GM23338 (cell line): ENCODE measurements around the gene TARS3. TPM values are rescaled to one million over a fixed set of nuclear protein-coding genes. Genes with fewer than 3 reads are reported as not detected.

Experiments used
- ATAC-seq: fragments of 200-7000 bp; cut with Tn5 transposase; 3 replicates; pipeline ENCODE4 v1.9.1; 2020
- DNase-seq: peaks from one replicate; pipeline ENCODE4 v3.0.0-alpha.2; 2015; ENCODE audit warnings: low spot score
- H2AFZ ChIP-seq: fragments of 200-600 bp; sonication (generic); 2 replicates; pipeline ENCODE4 v1.8.0; 2016; ENCODE audit warnings: antibody characterized with exemption, mild to moderate bottlenecking, moderate library complexity
- H3F3A ChIP-seq: fragments of 200-600 bp; sonication (generic); replicated peaks from 2 replicates; pipeline ENCODE4 v1.8.0; 2017; ENCODE audit warnings: antibody characterized with exemption, mixed run types, low read depth
- H3K27ac ChIP-seq: fragments of 200-600 bp; sonication (generic); 2 replicates; pipeline ENCODE4 v1.6.1; 2016; ENCODE audit warnings: low read depth
- H3K27me3 ChIP-seq: fragments of 200-600 bp; sonication (generic); 2 replicates; pipeline ENCODE4 v1.8.0; 2016; ENCODE audit warnings: mild to moderate bottlenecking, mixed run types, moderate library complexity; ENCODE audit not compliant: insufficient read depth
- H3K36me3 ChIP-seq: fragments of 200-600 bp; sonication (generic); 2 replicates; pipeline ENCODE4 v1.8.0; 2016; ENCODE audit warnings: mild to moderate bottlenecking; ENCODE audit not compliant: insufficient read depth
- H3K4me1 ChIP-seq: fragments of 200-600 bp; sonication (generic); 2 replicates; pipeline ENCODE4 v1.8.0; 2016; ENCODE audit warnings: mild to moderate bottlenecking, moderate library complexity; ENCODE audit not compliant: insufficient read depth
- H3K4me2 ChIP-seq: fragments of 200-600 bp; sonication (generic); 2 replicates; pipeline ENCODE4 v1.7.1; 2017; ENCODE audit warnings: mixed run types
- H3K4me3 ChIP-seq: fragments of 200-600 bp; sonication (generic); 2 replicates; pipeline ENCODE4 v1.6.1; 2016; ENCODE audit warnings: mixed run types
- H3K79me2 ChIP-seq: fragments of 200-600 bp; sonication (generic); replicated peaks from 2 replicates; pipeline ENCODE4 v1.8.0; 2017; ENCODE audit warnings: mild to moderate bottlenecking; ENCODE audit not compliant: insufficient read depth
- H3K9me2 ChIP-seq: fragments of 200-600 bp; sonication (generic); 2 replicates; pipeline ENCODE4 v1.8.0; 2017; ENCODE audit not compliant: insufficient read depth
- H4K20me1 ChIP-seq: fragments of 200-600 bp; sonication (generic); replicated peaks from 2 replicates; pipeline ENCODE4 v1.8.0; 2017; ENCODE audit warnings: mild to moderate bottlenecking; ENCODE audit not compliant: insufficient read depth
- H3K27ac Mint-ChIP-seq: 2 replicates; pipeline ENCODE4 v1.8.0; 2020; ENCODE audit warnings: inconsistent platforms, mild to moderate bottlenecking, moderate library complexity, mixed read lengths
- H3K27me3 Mint-ChIP-seq: 3 replicates; pipeline ENCODE4 v1.8.0; 2022; ENCODE audit warnings: low read depth, mild to moderate bottlenecking, moderate library complexity, mixed read lengths, inconsistent platforms; ENCODE audit not compliant: insufficient read depth, poor library complexity
- H3K36me3 Mint-ChIP-seq: 3 replicates; pipeline ENCODE4 v1.8.0; 2021; ENCODE audit warnings: low read depth, mild to moderate bottlenecking, inconsistent platforms, moderate library complexity, mixed read lengths
- H3K4me1 Mint-ChIP-seq: 3 replicates; pipeline ENCODE4 v1.8.0; 2020; ENCODE audit warnings: mild to moderate bottlenecking, inconsistent platforms, mixed read lengths
- H3K4me3 Mint-ChIP-seq: 3 replicates; pipeline ENCODE4 v1.8.0; 2021; ENCODE audit warnings: moderate library complexity, mild to moderate bottlenecking, inconsistent platforms, mixed read lengths
- H3K9me3 Mint-ChIP-seq: 3 replicates; pipeline ENCODE4 v1.8.0; 2020; ENCODE audit warnings: moderate library complexity, mild to moderate bottlenecking, inconsistent platforms, mixed read lengths
- CREB1 ChIP-seq: fragments of 250-450 bp; sonication (Bioruptor Pico); IDR thresholded peaks from 2 replicates; pipeline ENCODE4 v1.5.0; 2020; ENCODE audit warnings: low read depth, mild to moderate bottlenecking, moderate library complexity
- CTCF ChIP-seq, 2 experiments: fragments of 200-600 bp in 1 of 2; sonication (generic) in 1 of 2; conservative IDR thresholded peaks; 2 replicates each; pipeline versions ENCODE4 v1.5.1 to v1.6.1; 2016 to 2017; ENCODE audit warnings: antibody characterized with exemption in 2 of 2, low read depth in 2 of 2, mild to moderate bottlenecking in 2 of 2, moderate library complexity in 1 of 2
- EZH2phosphoT487 ChIP-seq: fragments of 200-600 bp; sonication (generic); IDR thresholded peaks from one replicate; pipeline ENCODE4 v1.8.1; 2018; ENCODE audit warnings: antibody characterized with exemption; ENCODE audit not compliant: unreplicated experiment
- JUNB ChIP-seq: IDR thresholded peaks from one replicate; pipeline ENCODE4 v1.6.1; 2016; ENCODE audit warnings: antibody characterized with exemption; ENCODE audit not compliant: unreplicated experiment
- REST ChIP-seq: IDR thresholded peaks from one replicate; pipeline ENCODE4 v1.6.1; 2018; ENCODE audit warnings: antibody characterized with exemption; ENCODE audit not compliant: unreplicated experiment
- ZNF331 ChIP-seq: fragments of 250-450 bp; sonication (Bioruptor Pico); IDR thresholded peaks from 2 replicates; pipeline ENCODE4 v1.5.0; 2020; ENCODE audit warnings: low read depth, mild to moderate bottlenecking, moderate library complexity
- ZNF462 ChIP-seq: fragments of 250-450 bp; sonication (Bioruptor Pico); IDR thresholded peaks from 2 replicates; pipeline ENCODE4 v1.5.0; 2020; ENCODE audit warnings: mild to moderate bottlenecking, moderate library complexity
- polyA plus RNA-seq: library from polyadenylated mRNA; unstranded; fragments of >200 nt; fragmentation: Nextera tagmentation; extraction: Ambion mirVana; gene quantifications from 2 replicates; pipeline ENCODE4 v1.2.1, GENCODE V29; 2016
- total RNA-seq: library from RNA; depleted of rRNA; stranded (reverse); fragments of >200 nt; shearing (Covaris generic); gene quantifications from 2 replicates; pipeline ENCODE4 v1.2.3, GENCODE V29; 2014
- TF ChIP-seq, protein P1 (sequence below): IDR thresholded peaks from 2 replicates; pipeline ENCODE4 v1.6.1; 2016; ENCODE audit warnings: antibody characterized with exemption

Gene TARS3
- total and polyA plus RNA-seq, 2 experiments from 2014 or later = 13.0 to 15.4 TPM

DNA sequence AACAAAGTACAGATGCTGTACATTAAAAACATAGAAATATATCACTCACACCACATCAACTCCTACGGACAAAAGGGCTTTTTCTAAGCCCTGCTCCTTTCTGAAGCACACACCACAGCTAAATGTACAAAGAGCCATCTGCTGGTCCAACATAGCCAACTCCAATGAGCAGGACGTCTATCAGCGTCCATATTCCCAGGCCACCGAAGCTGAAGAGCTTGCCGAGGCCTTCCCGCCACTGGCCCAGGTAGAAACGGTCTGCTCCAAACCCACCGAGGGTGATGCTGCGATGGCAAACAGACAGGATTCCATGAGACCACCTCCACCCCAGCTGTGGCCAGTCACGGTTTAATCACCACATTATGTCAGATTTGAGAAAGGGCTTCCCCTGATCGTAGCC, 81.9 kb downstream of the TARS3 start:
- Mint-ChIP-seq H3K4me3 (no peak overlapping the region), H3K27me3 (peaks cover 6% of the 10 kb centered on the region), H3K4me1 (peaks cover 15% of the 10 kb centered on the region), H3K36me3 (peaks cover 27% of the 10 kb centered on the region), H3K9me3 (no peaks in the 10 kb centered on the region), H3K27ac (0 out of 2 replicates have a peak overlapping the region, but pooled peaks have one; percentile 49)
- DNase-seq (no peak), ATAC-seq (no peak)
- H3K79me2 ChIP-seq = no peaks in the 10 kb centered on the region
- H2AFZ ChIP-seq = no peak overlapping the region
- TF ChIP-seq JUNB (no peak), CREB1 (CRISPR knock-in tag) (no peak), ZNF331 (CRISPR knock-in tag) (no peak), REST (no peak), CTCF (conservative IDR thresholded peaks at IDR 0.05; ENCODE audit: low read depth in 2 of 2) (no peak), ZNF462 (CRISPR knock-in tag) (no peak), EZH2phosphoT487 (no peak)
- TF ChIP-seq, protein P1, sequence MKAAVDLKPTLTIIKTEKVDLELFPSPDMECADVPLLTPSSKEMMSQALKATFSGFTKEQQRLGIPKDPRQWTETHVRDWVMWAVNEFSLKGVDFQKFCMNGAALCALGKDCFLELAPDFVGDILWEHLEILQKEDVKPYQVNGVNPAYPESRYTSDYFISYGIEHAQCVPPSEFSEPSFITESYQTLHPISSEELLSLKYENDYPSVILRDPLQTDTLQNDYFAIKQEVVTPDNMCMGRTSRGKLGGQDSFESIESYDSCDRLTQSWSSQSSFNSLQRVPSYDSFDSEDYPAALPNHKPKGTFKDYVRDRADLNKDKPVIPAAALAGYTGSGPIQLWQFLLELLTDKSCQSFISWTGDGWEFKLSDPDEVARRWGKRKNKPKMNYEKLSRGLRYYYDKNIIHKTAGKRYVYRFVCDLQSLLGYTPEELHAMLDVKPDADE = no peak
- H3F3A ChIP-seq = no peaks in the 10 kb centered on the region
- peaks cover 8% of the 10 kb centered on the region; the same call in 1 of the 2 replicates for H4K20me1 ChIP-seq
- H3K27me3 ChIP-seq = no peaks in the 10 kb centered on the region
- H3K4me3 ChIP-seq = no peak overlapping the region
- peaks cover 21% of the 10 kb centered on the region for H3K36me3 ChIP-seq
- H3K4me2 ChIP-seq = no peak overlapping the region
- H3K4me1 ChIP-seq = peaks cover 11% of the 10 kb centered on the region; the same call in 1 of the 2 replicates
- no peak overlapping the region for H3K27ac ChIP-seq
- no peaks in the 10 kb centered on the region for H3K9me2 ChIP-seq
